GM23338 (cell line): Measurements from ENCODE around the gene KCNK10.

ENCODE experiments used
- CTCF ChIP-seq, 2 experiments: fragments of 200-600 bp in 1 of 2; sonication (generic) in 1 of 2; conservative IDR thresholded peaks; 2 replicates each; pipeline versions ENCODE4 v1.5.1 to v1.6.1; 2016 to 2017; ENCODE audit warnings: antibody characterized with exemption in 2 of 2, low read depth in 2 of 2, mild to moderate bottlenecking in 2 of 2, moderate library complexity in 1 of 2
- POLR2AphosphoS5 ChIP-seq: IDR thresholded peaks from 2 replicates; pipeline ENCODE4 v1.6.1; 2016; ENCODE audit warnings: antibody characterized with exemption, low read depth

GRCh38 chr14:88258021-88258420, 65.0 kb downstream of the KCNK10 start:
- TF ChIP-seq CTCF (conservative IDR thresholded peaks at IDR 0.05; ENCODE audit: low read depth in 2 of 2) (no peak), POLR2AphosphoS5 (no peak)
